Spinal cord (tissue), 10 donors: ENCODE data around the gene IL31RA. TPM values are rescaled to one million over a fixed set of nuclear protein-coding genes. Genes with fewer than 3 reads are reported as not detected.
A peak's percentile ranks its signal among the peaks of the same experiment; 100 is the strongest.

Experiments used
- DNase-seq, 6 donors: peaks; one replicate each; pipeline versions ENCODE4 v3.0.0 to v3.0.0-alpha.2; 2013 to 2015; ENCODE audit warnings: low spot score in 6 of 6, low read depth in 4 of 6
- H3K27ac ChIP-seq: one replicate; pipeline ENCODE4 v1.5.1; 2013; ENCODE audit warnings: low read depth, low read length, control low read depth
- H3K27me3 ChIP-seq: one replicate; pipeline ENCODE4 v1.6.1; 2013; ENCODE audit warnings: low read length; ENCODE audit not compliant: control insufficient read depth, insufficient read depth
- H3K36me3 ChIP-seq: one replicate; pipeline ENCODE4 v1.6.1; 2013; ENCODE audit warnings: low read length; ENCODE audit not compliant: control insufficient read depth, insufficient read depth
- H3K4me1 ChIP-seq: one replicate; pipeline ENCODE4 v1.6.1; 2013; ENCODE audit warnings: low read length; ENCODE audit not compliant: control insufficient read depth, insufficient read depth
- H3K4me3 ChIP-seq: one replicate; pipeline ENCODE4 v1.5.1; 2013; ENCODE audit warnings: low read depth, low read length, control low read depth
- H3K9me3 ChIP-seq: one replicate; pipeline ENCODE4 v1.6.1; 2013; ENCODE audit warnings: low read length; ENCODE audit not compliant: control insufficient read depth, insufficient read depth
- WGBS: methylation state at CpG from one replicate; pipeline ENCODE4 v1.1.5; 2013; ENCODE audit warnings: missing lambda C conversion rate; ENCODE audit not compliant: insufficient coverage; 5-methylcytosine and 5-hydroxymethylcytosine counted together
- polyA plus RNA-seq, 2 donors: library from polyadenylated mRNA; unstranded; fragments of 120-200 nt; gene quantifications; one replicate each; pipeline ENCODE4 v1.2.1, GENCODE V29; 2013; ENCODE audit not compliant: insufficient read length in 2 of 2
- total RNA-seq, 2 donors: library from RNA; depleted of rRNA in 1 of 2; stranded (reverse); fragments of 120-200 nt in 1 of 2; fragments of >200 nt in 1 of 2; gene quantifications; one replicate each; pipeline versions ENCODE4 v1.2.3 to v1.2.4, GENCODE V29; 2013 to 2014
- donor health status: healthy.

IL31RA gene
- total and polyA plus RNA-seq, 4 donors = 0.17 to 9.7 (median 0.27) TPM

DNA sequence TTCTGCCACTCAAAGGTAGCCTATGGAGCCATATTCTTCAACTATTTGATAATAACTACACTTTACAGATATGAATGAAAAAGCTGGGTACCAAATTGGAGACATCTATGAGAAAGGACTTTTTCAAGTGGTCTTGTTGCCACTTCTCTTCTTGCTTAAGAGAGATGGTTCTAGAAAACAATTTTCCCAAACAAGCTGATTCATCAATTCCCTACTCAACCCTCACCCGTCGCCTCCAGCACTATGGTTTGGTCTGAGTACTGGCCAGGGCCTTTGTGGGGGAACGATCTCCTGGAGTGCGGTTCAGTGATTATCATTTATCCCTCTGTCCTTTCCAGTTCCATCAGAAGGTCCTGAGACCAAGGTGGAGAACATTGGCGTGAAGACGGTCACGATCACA is 56.8 kb downstream of the IL31RA start:
- no peak overlapping the region for H3K4me3 ChIP-seq
- H3K36me3 ChIP-seq = no peaks in the 10 kb centered on the region
- no peaks in the 10 kb centered on the region for H3K4me1 ChIP-seq
- no peaks in the 10 kb centered on the region for H3K9me3 ChIP-seq
- WGBS = 90% methylated on average over 2 of the region's 7 CpGs
- no peak overlapping the region for H3K27ac ChIP-seq
- H3K27me3 ChIP-seq = no peaks in the 10 kb centered on the region
- DNase-seq = no peak

DNA sequence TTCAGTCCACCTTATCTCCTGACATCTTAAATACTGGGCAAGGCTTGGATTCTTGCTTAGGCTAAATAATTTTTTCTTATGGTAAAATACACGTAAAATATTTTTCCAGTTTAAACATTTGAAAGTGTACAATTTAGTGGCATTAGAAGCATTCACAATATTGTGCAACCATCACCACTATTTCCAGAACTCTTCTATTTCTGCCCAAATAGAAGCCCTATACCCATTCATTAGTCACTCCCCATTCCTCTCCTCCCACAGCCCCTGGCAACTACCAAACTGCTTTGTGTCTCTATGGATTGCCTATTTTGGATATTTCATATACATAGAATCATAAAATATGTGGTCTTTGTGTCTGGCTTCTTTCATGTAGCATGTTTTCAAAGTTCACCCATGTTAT is 57.6 kb downstream of the IL31RA start:
- Histone ChIP-seq H3K9me3 (no peaks in the 10 kb centered on the region), H3K4me1 (no peaks in the 10 kb centered on the region), H3K27me3 (no peaks in the 10 kb centered on the region), H3K4me3 (no peak overlapping the region), H3K36me3 (no peaks in the 10 kb centered on the region), H3K27ac (no peak overlapping the region)
- DNase-seq = no peak
- WGBS = no CpG with 5 or more reads among the region's 1 CpG

DNA sequence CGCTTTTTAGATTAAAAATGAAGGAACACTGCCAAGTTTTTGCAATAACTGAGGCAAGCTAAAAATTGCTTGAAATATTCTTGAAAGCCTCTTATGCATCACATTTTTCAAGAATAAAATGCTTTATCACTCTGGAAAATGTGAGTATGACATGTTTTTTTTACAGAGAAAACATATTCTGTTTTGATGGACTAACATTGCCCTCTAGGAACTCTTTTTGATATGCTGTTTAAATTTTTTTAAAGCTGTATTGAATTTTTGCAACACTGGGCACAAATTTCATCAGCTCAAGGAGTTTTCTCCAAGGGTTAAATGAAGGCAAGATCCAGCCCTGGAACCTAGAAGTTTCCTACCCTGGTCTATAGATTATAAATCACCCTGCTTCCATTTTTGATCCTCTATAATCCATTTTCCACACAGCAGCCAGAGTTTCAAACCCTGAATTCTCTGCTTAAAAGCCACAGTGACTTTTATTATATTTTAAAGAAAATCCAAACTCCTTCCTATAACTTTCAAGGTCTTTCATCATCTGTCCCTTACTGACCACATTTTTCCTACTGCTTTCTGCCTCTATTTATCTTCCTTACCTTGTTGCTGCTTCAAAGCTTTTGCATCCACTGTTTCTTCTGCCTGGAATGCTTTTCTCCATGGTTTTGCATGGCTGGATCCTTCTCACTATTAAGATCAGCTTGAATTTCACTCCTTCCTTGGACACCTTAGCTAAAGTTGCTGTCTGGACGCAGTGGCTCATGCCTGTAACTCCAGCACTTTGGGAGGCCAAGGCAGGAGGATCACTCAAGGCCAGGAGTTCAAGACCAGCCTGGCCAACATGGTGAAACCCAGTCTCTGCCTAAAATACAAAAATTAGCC is 60.9 kb downstream of the IL31RA start:
- Histone ChIP-seq H3K36me3 (no peaks in the 10 kb centered on the region), H3K27ac (no peak overlapping the region), H3K27me3 (no peaks in the 10 kb centered on the region), H3K9me3 (no peaks in the 10 kb centered on the region), H3K4me3 (no peak overlapping the region), H3K4me1 (no peaks in the 10 kb centered on the region)
- peak in 1 of 6 donors; percentile 48 for DNase-seq
- WGBS = 86% methylated on average over 2 of the region's 2 CpGs

DNA sequence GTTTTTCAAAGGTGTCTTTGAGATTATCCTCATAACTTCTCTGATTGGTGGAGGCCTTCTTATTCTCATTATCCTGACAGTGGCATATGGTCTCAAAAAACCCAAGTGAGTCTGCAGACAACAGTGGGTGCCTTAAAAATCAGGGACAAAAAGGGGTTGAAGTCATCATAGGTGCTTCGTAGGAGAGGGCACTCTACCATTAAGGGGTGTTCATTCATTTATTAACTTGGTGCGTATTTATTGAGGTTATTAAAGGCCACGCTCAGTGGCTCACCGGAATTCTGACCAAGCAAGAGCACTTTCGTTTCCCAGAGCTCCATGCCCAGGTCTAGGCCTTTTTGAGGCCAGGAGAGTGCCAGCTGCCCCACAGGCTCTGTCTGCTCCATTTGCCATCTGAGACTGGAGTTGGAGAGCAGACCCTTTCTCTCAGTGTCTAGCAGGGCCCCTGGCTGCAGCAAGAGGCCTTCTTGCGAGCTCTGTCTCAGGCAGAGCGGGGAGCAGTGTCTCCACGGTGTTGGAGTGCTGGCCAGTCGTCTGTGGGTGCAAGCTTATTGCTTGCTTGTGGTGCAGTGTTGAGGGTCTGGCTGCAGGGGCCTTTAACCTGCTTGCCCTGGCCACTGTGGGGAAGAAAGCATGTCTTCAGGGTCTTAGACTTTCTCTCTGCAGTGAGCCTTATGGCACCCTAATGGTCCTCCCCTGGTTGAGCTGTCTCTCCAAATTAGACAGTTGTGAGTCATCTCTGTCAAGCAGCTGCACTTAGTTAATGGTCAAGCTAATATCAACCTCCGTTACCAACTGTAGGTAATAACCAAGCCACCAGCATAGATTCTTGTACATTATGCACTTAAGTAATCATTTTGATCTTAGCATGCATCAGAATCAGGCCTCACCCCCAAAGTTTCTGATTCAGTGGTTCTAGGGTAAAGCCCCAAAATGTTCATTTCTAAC is 62.6 kb downstream of the IL31RA start:
- WGBS = 90% methylated on average over 9 of the region's 10 CpGs
- no peak overlapping the region for H3K4me3 ChIP-seq
- no peaks in the 10 kb centered on the region for H3K27me3 ChIP-seq
- H3K4me1 ChIP-seq = no peaks in the 10 kb centered on the region
- H3K27ac ChIP-seq = no peak overlapping the region
- H3K36me3 ChIP-seq = no peaks in the 10 kb centered on the region
- no peak for DNase-seq
- H3K9me3 ChIP-seq = no peaks in the 10 kb centered on the region

DNA sequence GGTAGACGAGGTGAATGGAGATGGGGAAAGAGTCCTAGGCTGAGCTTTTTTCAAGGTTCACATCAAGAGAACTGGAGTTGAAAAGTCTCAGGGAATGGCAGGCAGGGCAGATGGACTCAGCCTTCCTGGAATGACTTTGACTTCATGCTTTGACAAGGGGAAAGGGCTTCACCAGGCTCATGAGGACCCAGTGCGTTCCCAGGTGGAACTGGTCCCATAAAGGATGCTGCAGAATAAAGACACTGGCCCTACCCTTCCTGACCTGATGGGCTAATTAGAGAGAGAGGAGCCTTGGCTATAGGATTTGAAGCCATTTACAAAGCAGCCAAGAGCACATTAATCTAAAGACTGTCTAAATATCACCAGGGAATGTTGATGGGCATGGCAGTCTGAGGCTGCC is 63.8 kb downstream of the IL31RA start:
- Histone ChIP-seq H3K9me3 (no peaks in the 10 kb centered on the region), H3K27me3 (no peaks in the 10 kb centered on the region), H3K36me3 (no peaks in the 10 kb centered on the region), H3K4me3 (no peak overlapping the region), H3K27ac (no peak overlapping the region), H3K4me1 (no peaks in the 10 kb centered on the region)
- 77% methylated on average over 2 of the region's 2 CpGs for WGBS
- DNase-seq = no peak

DNA sequence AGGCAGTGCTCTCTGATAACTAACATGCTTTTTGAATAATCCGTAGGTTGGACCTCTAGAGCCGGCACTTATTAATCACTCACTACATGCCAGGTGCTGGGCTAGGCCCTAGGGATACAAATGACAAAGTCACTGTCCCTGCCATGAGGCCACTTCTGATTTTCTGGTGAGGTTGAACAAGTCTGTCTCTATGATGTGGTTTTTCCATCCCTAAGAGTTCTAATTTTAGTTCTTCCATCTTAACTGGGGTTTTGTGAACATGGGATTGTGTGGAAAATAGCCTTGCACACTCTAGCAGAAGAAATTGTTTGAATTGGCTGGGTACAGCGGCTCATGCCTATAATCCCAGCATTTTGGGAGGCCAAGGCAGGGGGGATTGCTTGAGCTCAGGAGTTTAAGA is 64.6 kb downstream of the IL31RA start:
- no peaks in the 10 kb centered on the region for H3K4me1 ChIP-seq
- 100% methylated on average over 1 of the region's 3 CpGs for WGBS
- H3K9me3 ChIP-seq = no peaks in the 10 kb centered on the region
- DNase-seq = no peak
- H3K36me3 ChIP-seq = no peaks in the 10 kb centered on the region
- H3K27ac ChIP-seq = no peak overlapping the region
- H3K27me3 ChIP-seq = no peaks in the 10 kb centered on the region
- no peak overlapping the region for H3K4me3 ChIP-seq

DNA sequence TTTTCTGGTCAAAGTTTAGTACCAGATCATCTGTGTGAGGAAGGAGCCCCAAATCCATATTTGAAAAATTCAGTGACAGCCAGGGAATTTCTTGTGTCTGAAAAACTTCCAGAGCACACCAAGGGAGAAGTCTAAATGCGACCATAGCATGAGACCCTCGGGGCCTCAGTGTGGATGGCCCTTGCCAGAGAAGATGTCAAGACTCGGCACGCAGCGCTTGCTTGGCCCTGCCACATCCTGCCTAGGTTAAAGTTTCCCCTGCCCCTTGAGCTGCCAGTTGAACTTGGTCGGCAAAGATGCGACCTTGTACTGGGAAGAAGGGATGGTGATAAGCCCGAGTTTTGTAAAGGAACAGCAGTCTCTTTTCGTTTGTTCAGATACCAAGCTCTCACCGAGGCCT is 65.8 kb downstream of the IL31RA start:
- WGBS = 85% methylated on average over 10 of the region's 10 CpGs
- H3K27me3 ChIP-seq = no peaks in the 10 kb centered on the region
- DNase-seq = no peak
- H3K4me1 ChIP-seq = no peaks in the 10 kb centered on the region
- no peak overlapping the region for H3K27ac ChIP-seq
- H3K9me3 ChIP-seq = no peaks in the 10 kb centered on the region
- H3K4me3 ChIP-seq = no peak overlapping the region
- no peaks in the 10 kb centered on the region for H3K36me3 ChIP-seq

DNA sequence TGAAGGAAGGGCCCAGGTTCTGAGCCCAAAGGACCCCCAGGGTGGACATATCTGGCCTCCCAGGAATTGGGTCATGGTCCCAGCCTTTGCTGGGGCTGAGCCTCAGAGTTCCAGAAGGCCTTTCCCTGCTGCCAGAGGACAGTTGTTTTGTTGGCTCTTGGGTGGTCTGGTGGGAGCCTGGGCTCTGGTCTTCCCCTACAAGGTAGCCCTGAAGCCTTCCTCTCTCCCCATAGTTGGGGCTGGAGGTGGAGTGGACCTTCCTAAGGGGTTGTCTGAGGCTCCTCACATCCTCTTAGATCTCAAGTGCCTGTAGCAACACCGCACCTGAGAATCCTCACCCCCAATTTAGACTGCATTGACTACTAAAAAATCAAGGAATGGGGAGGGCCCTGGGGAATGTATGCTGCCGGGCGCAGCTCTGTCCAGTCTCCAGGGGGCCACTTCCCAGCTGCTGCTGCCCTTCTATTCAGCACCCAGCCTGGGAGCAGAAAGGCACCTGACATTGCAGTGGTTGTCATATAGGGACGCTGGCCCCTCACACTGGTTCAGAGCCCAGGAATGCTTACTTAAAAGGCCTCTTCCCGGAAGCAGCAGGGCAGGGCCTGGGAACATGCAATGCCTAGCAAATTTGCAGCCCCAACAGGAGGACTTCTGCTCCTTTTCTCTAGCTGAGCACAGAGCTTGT is 66.4 kb downstream of the IL31RA start:
- Histone ChIP-seq H3K27ac (no peak overlapping the region), H3K4me3 (no peak overlapping the region), H3K36me3 (no peaks in the 10 kb centered on the region), H3K4me1 (no peaks in the 10 kb centered on the region), H3K9me3 (no peaks in the 10 kb centered on the region), H3K27me3 (no peaks in the 10 kb centered on the region)
- DNase-seq = no peak
- 64% methylated on average over 4 of the region's 5 CpGs for WGBS
